ENCODE results near the gene TAS2R31.
"Not testable (repeated sequence)": the region's sequence is repeated elsewhere in the genome, so short reads cannot be mapped to it uniquely, and the experiment has no call there.

Gene TAS2R31, protein sequence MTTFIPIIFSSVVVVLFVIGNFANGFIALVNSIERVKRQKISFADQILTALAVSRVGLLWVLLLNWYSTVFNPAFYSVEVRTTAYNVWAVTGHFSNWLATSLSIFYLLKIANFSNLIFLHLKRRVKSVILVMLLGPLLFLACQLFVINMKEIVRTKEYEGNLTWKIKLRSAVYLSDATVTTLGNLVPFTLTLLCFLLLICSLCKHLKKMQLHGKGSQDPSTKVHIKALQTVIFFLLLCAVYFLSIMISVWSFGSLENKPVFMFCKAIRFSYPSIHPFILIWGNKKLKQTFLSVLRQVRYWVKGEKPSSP

DNA sequence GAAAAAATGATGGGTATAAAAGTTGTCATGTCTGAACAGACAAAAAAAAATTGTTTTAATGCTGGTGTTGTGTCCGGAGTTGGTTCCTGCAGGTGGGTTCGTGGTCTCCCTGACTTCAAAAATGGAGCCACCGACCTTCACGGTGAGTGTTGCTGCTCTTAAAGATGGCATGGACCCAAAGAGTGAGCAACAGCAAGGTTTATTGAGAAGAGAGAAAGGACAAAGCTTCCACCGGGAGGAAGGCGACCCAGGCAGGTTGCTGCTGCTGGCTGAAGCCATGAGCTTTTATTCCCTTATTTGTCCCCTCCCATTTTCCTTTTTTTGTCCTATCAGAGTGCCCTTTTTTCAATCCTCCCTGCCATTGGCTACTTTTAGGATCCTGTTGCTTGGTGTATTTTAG lies at the start of gene TAS2R31:
TAS2R31 (minus strand) TSS at position 101 of the 400 bp plus-strand sequence; CDS start at position 29, 72 bp downstream.
- no peak for DNase-seq

DNA sequence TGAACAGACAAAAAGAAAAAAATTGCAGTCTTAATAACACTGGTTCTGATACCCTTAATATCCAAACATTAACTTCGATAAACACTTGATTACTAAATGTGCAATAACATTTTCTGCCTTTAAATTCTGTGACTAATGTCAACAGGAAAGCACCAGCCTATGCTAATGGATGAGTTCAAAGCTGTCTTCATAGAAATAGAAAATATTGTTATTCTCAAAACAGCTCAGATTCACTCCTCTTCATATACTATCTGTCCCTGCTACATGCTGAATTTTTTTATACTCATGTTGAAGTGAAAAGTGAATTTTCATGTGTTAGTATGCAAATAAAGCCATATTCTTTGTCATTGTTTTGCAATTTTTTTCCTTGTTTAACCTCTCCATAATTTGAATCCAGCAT lies 47.0 kb upstream of the TAS2R31 start:
- no peak for DNase-seq

DNA sequence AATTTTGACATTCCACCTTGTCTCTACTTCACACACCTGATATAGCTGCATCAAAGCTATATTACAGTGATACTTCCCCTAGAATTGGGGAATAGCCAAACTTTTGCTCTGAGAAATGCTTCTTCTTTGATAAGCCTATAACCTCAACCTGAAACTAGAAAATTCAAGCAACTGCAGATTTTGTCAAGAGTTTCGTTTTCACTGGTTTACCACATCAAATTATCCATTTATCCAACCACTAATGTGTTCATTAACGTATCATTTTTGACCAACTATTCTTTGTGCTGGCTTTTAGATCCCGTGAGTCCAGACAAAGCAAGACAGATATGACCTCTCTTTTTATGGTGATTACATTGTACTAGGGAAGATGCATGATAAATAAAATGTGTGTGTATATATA lies 44.4 kb upstream of the TAS2R31 start:
- DNase-seq, result no peak

DNA sequence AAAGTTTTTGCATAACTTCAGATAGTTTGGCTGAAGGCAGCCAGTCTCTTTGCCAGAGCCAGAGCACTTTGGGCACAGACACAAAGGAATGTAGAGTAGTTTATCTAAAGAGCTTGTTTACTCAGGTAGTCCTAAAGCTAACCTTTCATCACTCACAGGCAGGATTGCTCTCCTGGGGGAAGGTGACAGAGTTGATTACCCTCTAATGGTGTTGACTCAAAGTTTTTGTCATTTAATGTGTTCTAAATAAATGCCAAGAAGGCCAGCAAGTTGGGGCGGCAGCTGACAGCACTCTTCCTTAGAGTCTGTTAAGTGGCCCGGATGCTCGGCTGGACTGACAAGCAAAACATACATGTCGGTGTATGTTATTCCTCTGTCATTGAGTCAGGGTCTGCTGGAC lies 40.2 kb upstream of the TAS2R31 start:
- DNase-seq, result no peak

DNA sequence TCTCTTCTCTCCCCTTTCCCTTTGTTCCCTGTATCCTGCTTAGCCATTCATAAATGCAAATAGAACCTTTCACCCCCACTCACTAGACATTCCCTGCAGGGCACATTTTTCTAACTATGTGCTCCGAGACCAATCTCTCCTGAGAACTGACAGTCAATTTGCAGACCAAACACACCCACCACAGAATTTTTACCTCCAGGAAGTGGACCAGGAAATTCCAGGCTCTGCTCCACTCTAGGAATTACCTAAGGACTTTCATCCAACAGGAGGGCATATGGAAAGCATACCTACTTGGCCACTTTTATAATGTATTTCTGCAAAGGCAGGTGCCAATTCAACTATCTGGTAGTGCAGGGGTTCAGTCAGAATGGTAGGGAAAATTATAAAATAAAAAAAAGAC lies 39.8 kb upstream of the TAS2R31 start:
- DNase-seq, result no peak

DNA sequence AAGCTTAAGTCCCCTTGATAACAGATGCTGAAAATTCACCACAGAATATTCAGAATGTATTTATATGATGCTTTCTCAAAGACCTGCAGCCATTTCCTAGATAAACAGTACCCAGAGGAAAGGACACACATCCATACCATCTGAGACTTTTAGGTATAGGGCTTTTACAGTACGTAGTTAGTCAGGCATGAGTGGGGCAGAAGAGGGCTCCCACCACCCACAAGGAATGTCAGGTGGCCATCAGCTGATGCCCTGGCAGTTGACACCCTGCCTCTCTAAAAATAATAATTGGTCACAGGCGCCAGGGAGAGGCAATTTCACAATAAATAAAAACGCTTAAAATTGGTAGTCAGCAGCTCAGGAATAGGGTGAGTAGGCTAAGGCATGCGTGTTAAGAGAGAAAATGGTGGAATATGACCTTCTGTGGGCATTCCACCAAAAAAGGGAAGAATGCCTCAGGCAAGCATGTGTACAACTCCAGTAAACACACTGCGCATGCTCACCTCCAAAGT lies 38.7 kb upstream of the TAS2R31 start:
- no peak for DNase-seq

DNA sequence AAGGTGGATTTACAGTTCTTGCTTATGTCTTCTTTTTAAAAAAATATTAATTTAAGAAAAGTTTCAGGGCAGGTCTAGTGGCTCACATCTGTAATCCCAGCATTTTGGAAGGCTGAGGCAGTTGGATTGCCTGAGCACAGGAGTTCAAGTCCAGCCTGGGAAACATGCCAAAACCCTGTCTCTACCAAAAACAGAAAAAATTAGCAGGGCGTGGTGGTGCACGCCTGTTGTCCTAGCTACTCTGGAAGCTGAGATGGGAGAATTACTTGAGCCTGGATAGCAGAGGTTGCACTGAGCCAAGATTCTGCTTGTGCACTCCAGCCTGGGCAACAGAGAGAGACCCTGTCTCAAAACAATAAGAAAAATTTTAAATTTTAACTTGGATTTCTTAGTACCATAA lies 36.3 kb upstream of the TAS2R31 start:
- no peak for DNase-seq

DNA sequence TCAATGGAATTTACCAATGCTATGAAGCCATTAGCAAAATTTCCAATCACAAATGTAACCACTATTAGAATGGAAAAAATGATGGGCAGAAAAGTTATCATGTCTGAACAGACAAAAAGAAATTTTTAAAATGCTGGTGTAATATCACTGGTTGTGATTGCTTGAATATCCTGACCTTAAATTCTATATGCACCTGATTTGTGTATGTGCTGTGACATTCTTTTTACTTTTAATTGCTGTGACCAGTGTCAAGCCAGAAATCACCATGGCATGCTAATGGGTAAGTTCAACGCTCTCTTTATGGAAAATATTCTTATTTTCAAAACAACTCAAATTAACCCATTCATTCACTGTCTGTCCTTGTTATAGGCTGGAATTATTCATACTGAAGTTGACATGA lies 31.0 kb upstream of the TAS2R31 start, which contains the start of gene TAS2R46:
TAS2R46 (minus strand) TSS at position 101 of the 400 bp plus-strand sequence; CDS start at position 101, 0 bp downstream.
- not testable (repeated sequence) for DNase-seq

DNA sequence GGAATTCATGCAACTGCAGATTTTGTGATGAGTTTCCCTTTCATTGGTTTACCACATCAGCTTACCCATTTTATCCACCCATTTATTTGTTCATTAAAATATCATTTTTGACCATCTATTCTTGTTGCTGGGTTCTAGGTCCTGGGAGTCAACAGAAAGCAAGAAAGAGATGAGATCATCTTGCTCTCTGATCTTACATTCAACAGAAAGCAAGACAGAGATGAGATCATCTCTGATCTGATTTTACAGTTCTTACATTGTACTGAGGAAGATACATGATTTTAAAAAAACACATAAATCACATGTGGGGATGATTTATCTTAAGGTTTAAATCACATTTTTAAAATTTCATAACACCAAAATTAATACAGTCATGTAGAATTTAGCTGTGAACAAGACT lies 28.6 kb upstream of the TAS2R31 start:
- no peak for DNase-seq

DNA sequence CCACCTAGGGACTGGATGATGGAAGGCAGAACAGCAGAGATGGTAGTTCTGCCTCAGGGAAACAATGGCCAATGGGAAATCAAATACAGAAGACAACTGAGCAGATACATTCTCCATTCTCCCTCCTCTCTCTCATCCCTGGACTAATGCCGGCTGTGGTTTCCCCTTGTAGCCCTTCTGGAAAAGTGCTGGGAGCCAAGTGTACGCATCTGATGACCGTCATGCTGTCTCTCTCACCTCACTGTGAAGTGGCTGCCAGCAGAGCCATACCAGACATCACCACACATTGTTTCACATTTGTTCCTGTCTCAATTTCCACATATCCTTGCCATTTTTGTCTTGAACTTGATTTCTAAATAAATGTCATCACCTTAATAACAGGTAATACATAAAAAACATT lies 27.8 kb upstream of the TAS2R31 start:
- DNase-seq, result no peak

DNA sequence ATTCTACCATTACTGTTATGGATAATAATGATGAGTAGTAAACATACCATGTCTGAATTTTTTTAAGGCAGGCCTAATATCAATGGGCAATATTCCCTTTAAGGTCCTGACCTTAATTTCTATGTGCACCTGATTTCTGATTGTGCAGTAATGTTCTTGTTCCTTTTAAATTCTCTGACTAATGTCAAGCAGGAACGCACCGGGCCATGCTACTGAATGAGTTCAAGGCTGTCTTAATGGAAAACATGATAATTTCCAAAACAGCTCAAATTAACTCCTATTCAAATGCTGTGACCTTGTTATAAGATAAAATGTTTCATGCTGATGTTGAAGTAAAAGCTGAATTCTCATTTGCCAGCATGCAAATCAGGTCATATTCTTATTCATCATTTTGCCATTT lies 24.1 kb upstream of the TAS2R31 start:
- no peak for DNase-seq

DNA sequence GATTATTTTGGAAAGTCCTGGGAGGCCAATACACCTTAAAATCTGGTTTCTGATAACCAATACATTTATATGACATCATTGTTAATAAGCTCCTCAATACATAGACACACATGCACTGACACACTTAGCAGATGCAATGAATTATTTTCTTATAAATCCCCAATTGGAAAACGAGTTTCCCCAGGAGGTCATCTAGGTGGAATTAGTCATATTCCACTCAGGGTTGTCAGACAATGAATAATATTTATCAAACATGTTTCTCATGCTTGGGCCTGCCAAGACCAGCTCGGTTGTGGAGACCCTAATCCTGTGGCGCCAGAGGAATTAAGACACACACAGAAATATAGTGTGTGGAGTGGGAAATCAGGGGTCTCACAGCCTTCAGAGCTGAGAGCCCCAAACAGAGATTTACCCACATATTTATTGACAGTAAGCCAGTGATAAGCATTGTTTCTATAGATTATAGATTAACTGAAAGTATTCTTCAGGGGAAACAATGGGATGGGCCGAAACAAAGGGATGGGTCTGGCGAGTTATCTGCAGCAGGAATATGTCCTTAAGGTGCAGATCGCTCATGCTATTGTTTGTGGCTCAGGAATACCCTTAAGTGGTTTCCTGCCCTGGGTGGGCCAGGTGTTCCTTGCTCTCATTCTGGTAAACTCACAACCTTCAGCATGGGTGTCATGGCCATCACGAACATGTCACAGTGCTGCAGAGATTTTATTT lies 18.8 kb upstream of the TAS2R31 start:
- not testable (repeated sequence) for DNase-seq

DNA sequence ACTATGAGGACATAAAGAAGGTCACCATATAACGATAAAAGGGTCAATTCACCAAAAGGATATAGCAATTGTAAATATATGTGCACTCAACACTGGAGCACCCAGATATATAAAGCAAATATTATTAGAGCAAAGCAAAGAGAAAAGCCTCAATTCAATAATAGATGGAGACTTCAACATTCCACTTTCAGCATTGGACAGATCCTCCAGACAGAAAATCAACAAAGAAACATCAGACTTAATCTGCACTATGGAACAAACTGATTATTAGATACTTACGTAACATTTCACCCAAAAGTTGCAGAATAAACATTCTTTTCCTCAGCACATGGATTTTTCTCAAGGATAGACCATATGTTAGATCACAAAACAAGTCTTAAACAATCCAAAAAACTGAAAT lies 10.2 kb upstream of the TAS2R31 start:
- not testable (repeated sequence) for DNase-seq

DNA sequence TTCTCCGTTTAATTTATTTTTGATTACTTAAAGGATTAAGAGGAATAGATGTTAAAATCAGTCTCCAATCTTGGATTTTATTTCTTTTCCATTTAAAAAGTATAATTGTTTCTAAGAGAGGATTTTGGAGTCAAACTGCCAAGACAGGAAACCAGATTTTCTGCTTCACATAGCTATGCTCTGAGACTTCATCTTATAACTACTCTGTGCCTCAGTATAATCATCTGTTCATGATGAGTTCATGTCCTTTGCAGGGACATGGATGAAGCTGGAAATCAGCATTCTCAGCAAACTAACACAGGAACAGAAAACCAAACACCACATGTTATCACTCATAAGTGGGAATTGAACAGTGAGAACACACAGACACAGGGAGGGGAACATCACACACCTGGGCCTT lies 9.0 kb upstream of the TAS2R31 start:
- DNase-seq, result no peak

DNA sequence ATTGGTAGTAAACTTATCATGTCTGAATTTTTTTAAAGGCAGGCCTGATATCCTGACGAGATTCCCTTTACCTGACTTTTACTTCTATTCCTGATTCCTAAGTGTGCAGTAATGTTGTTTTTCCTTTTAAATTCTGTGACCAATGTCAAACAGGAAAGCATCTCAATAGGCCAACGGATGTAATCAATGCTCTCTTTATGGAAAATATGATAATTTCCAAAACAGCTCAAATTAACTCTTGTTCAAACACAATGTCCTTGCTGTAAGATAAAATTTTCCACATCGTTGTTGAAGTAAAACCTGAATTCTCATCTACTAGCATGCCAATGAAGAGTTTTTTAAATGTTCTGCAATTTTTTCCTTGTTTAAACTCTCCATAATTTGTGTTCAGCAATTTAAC lies 8.0 kb upstream of the TAS2R31 start:
- DNase-seq, result no peak

DNA sequence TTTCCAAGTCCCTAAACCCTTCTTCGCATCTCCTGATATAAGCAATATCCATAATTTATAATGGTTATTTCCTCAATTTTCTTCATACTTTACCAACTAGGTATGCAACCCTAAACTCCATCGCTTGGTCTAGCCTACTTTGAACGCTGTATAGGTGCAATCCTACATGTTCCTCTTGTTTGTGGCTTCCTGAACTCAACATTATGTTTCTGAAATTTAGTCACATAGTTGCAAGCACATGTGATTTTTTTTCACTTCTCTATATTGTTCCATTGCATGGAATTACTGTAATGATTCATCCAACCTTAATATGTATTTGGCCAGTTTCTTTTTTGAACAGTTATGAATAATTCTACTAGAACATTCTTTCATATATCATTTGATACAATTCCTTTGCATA lies 2.8 kb upstream of the TAS2R31 start:
- not testable (repeated sequence) for DNase-seq

DNA sequence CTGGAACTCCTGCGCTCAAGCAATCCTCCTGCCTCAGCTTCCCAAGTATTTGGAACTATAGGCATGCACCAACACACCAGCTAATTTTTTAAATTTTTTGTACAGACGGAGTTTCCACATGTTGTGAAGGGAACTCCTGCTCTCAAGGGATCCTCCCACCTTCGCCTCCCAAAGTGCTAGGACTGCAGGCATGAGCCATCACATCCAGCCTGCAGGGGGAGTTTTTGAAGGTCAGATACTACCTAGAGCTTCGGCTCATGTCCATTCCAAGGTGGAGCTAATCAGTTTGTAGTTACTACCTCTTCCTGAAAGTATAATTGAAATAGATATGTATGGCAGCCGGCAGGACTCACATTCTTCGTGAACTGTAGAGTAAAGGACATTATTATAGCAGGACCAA lies 5.1 kb downstream of the TAS2R31 start:
- DNase-seq, result no peak

DNA sequence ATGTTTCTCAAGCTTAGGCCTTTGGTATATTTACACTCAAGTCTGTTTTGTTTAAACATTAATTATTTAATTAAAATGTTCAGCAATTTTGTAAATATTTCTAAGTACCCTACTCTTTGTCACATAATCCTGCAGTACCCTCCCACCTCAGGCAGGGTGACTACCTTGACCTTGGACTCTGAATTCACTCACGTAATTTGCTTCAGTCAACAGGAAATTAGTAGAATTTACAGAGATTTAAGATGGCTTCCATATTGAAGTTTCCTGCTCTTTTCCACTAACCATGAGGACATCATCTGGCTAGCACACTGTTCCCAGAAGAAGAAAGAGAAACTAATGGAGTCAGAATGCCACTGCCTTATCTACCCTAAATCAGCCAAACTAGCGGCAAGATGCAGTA lies 7.8 kb downstream of the TAS2R31 start:
- no peak for DNase-seq

DNA sequence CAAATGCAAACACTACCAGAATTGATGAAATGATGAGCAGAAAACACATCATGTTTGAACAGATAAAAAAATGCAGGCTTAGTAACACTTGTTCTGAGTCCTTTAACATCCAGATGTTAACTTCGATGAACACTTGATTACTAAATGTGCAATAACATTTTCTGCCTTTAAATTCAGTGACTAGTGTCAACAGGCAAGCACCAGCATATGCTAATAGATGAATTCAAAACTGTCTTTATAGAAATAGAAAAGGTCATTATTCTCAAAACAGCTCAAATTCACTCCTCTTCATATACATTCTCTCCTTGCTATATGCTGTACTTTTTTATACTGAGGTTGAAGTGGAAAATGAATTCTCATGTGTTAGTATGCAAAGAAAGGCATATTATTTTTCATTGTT lies 8.7 kb downstream of the TAS2R31 start, which contains the start of gene TAS2R19:
TAS2R19 (minus strand) TSS at position 101 of the 400 bp plus-strand sequence; CDS start at position 52, 49 bp downstream.
- no peak for DNase-seq

DNA sequence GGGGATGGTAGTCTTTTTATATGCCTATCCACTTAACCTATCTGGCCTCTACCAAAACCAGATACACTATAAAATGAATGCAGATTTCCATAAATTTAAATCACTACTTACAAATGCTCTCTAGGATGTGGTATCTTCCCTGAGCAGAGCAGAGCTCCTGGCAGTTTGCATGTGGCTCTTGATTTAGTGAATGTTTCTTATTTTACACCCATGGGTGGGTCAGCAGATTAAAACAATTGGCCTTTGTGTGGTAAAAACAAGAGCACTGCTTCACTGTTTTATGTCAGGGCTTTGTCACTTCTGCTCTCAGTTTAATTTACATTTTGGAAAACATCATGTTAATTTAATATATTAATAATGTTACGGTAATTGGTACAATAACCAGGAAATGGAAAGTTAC lies 14.3 kb downstream of the TAS2R31 start:
- DNase-seq, result no peak

DNA sequence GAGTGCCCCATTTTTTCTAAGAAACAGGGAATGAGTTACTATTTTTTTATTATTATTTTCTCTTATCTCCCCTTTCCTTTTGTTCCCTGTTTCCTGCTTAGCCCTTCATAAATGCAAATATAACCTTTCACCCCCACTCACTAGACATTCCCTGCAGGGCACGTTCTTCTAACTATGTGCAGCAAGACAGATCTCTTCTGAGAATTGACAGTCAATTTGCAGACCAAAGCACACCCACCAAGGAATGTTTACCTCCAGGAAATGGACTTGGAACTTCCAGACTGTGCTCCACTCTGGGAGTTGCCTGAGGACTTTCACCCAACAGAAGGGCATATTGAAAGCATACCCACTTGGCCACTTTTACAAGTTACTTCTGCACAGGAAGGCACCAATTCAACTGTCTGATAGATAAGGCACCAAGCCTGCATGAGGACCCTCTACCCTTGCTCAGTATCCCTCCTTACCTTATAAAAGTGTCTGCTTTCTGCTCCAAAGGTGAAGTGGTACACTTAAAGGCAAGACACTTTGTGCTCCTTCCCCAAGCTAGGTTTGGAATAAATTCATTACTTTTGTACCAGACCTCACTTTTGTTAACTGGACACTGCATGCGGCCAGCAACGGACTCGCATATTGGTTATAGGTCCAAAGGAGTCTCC lies 15.3 kb downstream of the TAS2R31 start:
- no peak for DNase-seq

DNA sequence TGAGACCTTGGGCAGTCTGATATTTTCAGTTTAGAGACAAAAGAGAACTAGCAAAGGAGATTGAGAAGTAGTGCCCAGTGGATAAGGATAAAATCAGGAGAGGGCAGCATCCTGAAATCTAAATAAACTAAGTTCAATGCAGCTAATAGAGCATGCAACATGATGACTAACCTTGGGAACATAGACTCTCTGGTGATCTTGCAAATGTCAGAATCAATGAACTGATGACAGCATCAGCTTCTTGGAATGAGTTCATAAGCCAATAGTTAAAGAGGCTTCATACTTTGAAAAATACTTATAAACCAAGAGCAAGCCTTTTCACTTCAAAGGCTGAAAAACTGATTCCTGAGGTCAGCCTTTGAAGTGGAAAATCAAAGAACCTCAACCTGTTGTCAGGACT lies 17.0 kb downstream of the TAS2R31 start:
- DNase-seq, result no peak

DNA sequence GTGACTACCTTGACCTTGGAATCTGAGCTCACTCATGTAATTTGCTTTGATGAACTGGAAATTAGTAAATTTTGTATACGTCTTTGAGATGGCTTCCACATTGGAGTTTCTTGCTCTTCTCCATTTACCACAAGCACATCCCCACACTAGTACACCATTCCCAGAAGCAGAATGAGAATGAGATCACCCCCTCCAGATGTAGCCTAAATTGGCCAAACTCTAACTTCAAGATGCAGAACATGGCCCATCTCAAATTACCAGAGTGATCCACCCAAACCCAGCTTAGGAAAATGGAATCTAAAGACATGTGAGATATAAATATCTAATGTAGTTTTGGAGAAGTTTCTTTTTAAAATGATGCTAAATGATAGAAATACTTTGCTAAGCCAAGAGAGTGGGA lies 23.6 kb downstream of the TAS2R31 start:
- no peak for DNase-seq

DNA sequence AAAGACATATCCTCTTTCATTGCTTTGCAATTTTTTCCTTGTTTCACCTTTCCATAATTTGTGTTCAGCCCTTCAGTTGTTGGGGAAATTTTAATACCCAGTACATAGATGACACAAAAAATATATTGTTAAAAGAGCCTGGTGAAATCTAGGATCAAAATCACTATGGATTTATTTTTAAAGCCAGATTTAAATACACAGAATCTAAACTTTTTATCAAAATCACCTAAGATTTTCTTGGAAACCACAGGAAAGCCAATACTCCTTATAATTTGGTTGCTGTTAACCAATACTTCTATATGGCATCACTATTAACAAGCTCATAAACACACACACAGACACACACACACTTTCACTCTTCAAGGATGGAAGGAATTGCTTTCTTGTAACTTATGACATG lies 33.0 kb downstream of the TAS2R31 start, which contains the start of gene TAS2R20:
TAS2R20 (minus strand) TSS at position 101 of the 400 bp plus-strand sequence. CDS start 429 bp downstream, outside the sequence.
- no peak for DNase-seq

All from NCI-H1930 (cell line).